Endothelial cell (in vitro differentiated cells): ENCODE results near the gene GDPD5. TPM values are rescaled to one million over a fixed set of nuclear protein-coding genes. Genes with fewer than 3 reads are reported as not detected.

Experiments
- DNase-seq: peaks from one replicate; pipeline ENCODE4 v3.0.0; 2021; ENCODE audit warnings: low spot score
- H3K27ac Mint-ChIP-seq: one replicate; pipeline ENCODE4 v1.8.0; 2021; ENCODE audit warnings: mixed read lengths, inconsistent platforms; ENCODE audit not compliant: unreplicated experiment
- H3K27me3 Mint-ChIP-seq: one replicate; pipeline ENCODE4 v1.8.0; 2021; ENCODE audit warnings: mild to moderate bottlenecking, moderate library complexity, mixed read lengths, inconsistent platforms; ENCODE audit not compliant: unreplicated experiment
- H3K36me3 Mint-ChIP-seq: one replicate; pipeline ENCODE4 v1.8.0; 2021; ENCODE audit warnings: mild to moderate bottlenecking, low read depth, mixed read lengths, inconsistent platforms; ENCODE audit not compliant: unreplicated experiment
- H3K4me1 Mint-ChIP-seq: one replicate; pipeline ENCODE4 v1.8.0; 2021; ENCODE audit warnings: mild to moderate bottlenecking, mixed read lengths, inconsistent platforms; ENCODE audit not compliant: unreplicated experiment
- H3K4me3 Mint-ChIP-seq: one replicate; pipeline ENCODE4 v1.8.0; 2021; ENCODE audit warnings: mild to moderate bottlenecking, mixed read lengths, inconsistent platforms; ENCODE audit not compliant: unreplicated experiment
- H3K9me3 Mint-ChIP-seq: one replicate; pipeline ENCODE4 v1.8.0; 2021; ENCODE audit warnings: mixed read lengths, inconsistent platforms; ENCODE audit not compliant: unreplicated experiment
- total RNA-seq: library from RNA; stranded (reverse); fragmentation: NEBNext Ultra II Directional; extraction: Animal tissue kit (Norgen Biotek cat#: 25700); gene quantifications from one replicate; pipeline ENCODE4 v1.2.1, GENCODE V29; 2021; ENCODE audit not compliant: unreplicated experiment
- TF ChIP-seq, protein P1 (sequence below): fragments of 200-600 bp; sonication (generic); IDR thresholded peaks from one replicate; pipeline ENCODE4 v1.5.0; 2021; ENCODE audit warnings: antibody characterized with exemption; ENCODE audit not compliant: unreplicated experiment

Gene GDPD5
- total RNA-seq, 1 donor from 2014 or later: 674 TPM

DNA sequence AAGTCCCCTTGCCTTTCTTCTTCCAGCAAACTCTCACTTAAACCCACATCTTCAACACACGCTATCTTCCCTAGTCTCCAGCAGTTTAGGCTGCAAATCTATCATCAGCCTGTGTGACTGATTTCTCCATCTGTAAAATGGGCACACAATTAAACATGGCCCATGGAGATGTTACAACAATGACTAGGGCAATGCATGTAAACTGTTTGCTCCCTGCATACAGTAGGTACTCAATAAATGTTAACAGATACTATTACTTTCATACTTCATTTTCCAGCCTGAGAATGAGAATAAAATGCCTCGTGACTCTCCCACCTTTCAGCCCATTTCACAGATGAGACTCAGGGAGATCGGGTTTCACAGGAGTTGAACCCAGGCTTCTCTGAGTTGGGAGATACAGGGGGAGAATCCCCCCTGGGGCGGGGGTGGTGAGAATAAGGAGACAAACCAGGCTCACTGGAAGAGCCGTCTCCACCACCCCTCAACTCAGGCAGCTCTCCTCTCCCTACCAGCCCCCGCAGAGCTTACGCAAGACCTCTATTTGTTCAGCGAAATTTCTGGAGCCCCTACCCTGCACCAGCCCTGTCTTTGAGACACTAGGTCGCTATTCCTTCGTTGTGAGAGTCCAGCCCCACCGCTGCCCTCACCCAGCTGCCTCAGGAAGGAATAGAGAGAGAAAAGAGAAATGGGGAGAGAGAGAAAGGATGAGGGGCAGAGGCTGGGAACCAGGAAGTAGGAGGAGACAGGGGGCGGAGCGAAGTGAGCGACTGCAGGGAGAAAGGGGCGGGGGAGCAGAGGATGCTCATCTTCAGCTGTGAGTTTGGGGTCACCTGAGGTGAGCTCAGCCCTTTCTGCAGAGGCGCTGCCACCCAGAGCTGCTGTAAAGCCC is 50.6 kb downstream of the GDPD5 start:
- no peak for DNase-seq
- H3K4me3 Mint-ChIP-seq: peak overlapping the region; percentile 21
- TF ChIP-seq, protein P1, sequence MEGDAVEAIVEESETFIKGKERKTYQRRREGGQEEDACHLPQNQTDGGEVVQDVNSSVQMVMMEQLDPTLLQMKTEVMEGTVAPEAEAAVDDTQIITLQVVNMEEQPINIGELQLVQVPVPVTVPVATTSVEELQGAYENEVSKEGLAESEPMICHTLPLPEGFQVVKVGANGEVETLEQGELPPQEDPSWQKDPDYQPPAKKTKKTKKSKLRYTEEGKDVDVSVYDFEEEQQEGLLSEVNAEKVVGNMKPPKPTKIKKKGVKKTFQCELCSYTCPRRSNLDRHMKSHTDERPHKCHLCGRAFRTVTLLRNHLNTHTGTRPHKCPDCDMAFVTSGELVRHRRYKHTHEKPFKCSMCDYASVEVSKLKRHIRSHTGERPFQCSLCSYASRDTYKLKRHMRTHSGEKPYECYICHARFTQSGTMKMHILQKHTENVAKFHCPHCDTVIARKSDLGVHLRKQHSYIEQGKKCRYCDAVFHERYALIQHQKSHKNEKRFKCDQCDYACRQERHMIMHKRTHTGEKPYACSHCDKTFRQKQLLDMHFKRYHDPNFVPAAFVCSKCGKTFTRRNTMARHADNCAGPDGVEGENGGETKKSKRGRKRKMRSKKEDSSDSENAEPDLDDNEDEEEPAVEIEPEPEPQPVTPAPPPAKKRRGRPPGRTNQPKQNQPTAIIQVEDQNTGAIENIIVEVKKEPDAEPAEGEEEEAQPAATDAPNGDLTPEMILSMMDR: no peak
- H3K4me1 Mint-ChIP-seq: peaks cover 75% of the 10 kb centered on the region
- H3K27me3 Mint-ChIP-seq: peaks cover 19% of the 10 kb centered on the region
- peaks cover 57% of the 10 kb centered on the region for H3K36me3 Mint-ChIP-seq
- no peaks in the 10 kb centered on the region for H3K9me3 Mint-ChIP-seq
- H3K27ac Mint-ChIP-seq: peak overlapping the region; percentile 79

GRCh38 chr11:75474240-75474639 is 51.5 kb downstream of the GDPD5 start:
- H3K4me3 Mint-ChIP-seq: peak overlapping the region; percentile 62
- DNase-seq: no peak

GRCh38 chr11:75473684-75474083 is 52.1 kb downstream of the GDPD5 start:
- Mint-ChIP-seq H3K9me3 (no peaks in the 10 kb centered on the region), H3K27ac (no peak overlapping the region), H3K36me3 (peaks cover 63% of the 10 kb centered on the region), H3K4me3 (no peak overlapping the region), H3K27me3 (peaks cover 20% of the 10 kb centered on the region), H3K4me1 (peaks cover 78% of the 10 kb centered on the region)
- TF ChIP-seq, protein P1: no peak
- no peak for DNase-seq

More at GRCh38 chr11:75474240-75474639, 51.5 kb downstream of the GDPD5 start:
- Mint-ChIP-seq H3K27me3 (peaks cover 18% of the 10 kb centered on the region), H3K27ac (peak overlapping the region; percentile 9), H3K9me3 (no peaks in the 10 kb centered on the region), H3K4me1 (peaks cover 76% of the 10 kb centered on the region), H3K36me3 (peaks cover 58% of the 10 kb centered on the region)
- TF ChIP-seq, protein P1: no peak

- Mint-ChIP-seq H3K4me1 (peaks cover 79% of the 10 kb centered on the region), H3K36me3 (peaks cover 54% of the 10 kb centered on the region), H3K4me3 (peak overlapping the region; percentile 13), H3K9me3 (no peaks in the 10 kb centered on the region), H3K27me3 (peaks cover 14% of the 10 kb centered on the region), H3K27ac (peak overlapping the region; percentile 6)
- TF ChIP-seq, protein P1: no peak
- DNase-seq: no peak
Observed at GRCh38 chr11:75472081-75472732, 53.5 kb downstream of the GDPD5 start.
